GM18951 (cell line): ENCODE measurements around the gene DISC1.
"Not testable (repeated sequence)": the region's sequence is repeated elsewhere in the genome, so short reads cannot be mapped to it uniquely, and the experiment has no call there.

Experiments
- POLR2A ChIP-seq: IDR thresholded peaks from 4 replicates; pipeline ENCODE4 v1.6.1; 2011; ENCODE audit warnings: mild to moderate bottlenecking; ENCODE audit not compliant: insufficient read length, insufficient read depth; ENCODE audit errors: extremely low read depth
- in situ Hi-C: fragments of 300-500 bp; cut with MboI; formaldehyde crosslinking; loops from one replicate; pipeline ENCODE4 v1.12.0; 2022; ENCODE audit warnings: low sequenced_read_pairs, mixed read lengths, inconsistent platforms; ENCODE audit not compliant: unreplicated experiment

Gene DISC1

GRCh38 chr1:231969076-231969475 is 342.5 kb downstream of the DISC1 start:
- in situ Hi-C loops, result no loop called here
- no peak for TF ChIP-seq POLR2A

- in situ Hi-C loops, result not testable (repeated sequence)
Measured at GRCh38 chr1:231969761-231970160, 343.2 kb downstream of the DISC1 start.

DNA sequence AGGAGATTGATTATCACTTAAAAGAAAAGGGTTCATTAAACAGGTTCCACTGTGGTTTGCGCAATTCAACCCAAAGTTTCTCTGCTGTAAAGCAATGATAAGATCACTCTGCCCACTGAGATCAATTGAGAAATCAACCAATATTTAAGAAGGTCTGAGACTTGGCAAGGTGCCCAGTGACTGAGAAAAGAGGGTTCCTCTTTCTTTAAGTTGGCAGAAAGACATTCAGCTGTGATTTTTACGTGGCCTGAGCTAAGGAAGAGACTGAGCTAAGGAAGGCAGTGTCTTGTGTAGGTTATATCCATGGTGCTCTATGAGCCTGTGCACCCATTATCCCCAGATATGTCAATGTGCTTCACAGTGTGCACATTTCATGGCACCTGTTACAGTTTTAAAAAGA is 344.1 kb downstream of the DISC1 start:
- TF ChIP-seq POLR2A, result no peak
- in situ Hi-C loops, result no loop called here

GRCh38 chr1:231971397-231972110 is 345.0 kb downstream of the DISC1 start:
- in situ Hi-C loops, result no loop called here
- TF ChIP-seq POLR2A, result no peak

GRCh38 chr1:231972111-231972445 is 345.5 kb downstream of the DISC1 start:
- in situ Hi-C loops, result no loop called here
- TF ChIP-seq POLR2A, result no peak

DNA sequence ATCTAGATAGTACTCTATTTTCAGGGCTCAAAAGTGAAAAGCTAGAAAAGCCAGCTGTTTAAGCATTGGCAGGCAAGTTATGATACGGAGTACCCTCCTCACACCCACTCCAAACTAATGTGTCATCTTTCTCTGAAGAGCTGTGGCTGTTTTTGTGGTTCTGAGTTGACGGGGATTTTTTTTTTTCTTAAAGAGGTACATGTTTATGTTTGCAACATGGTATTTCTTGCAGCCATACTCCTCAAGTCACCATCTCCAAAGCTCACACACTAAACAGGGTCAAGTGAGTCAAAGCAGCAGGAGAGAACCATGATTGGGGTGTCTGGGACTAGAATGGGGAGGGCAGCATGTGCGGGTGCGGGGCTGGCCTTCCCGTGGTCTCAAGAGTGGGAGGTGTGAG is 347.2 kb downstream of the DISC1 start:
- in situ Hi-C loops, result no loop called here
- no peak for TF ChIP-seq POLR2A

GRCh38 chr1:231976231-231976630 is 349.6 kb downstream of the DISC1 start:
- TF ChIP-seq POLR2A, result no peak

GRCh38 chr1:231981675-231982074 is 355.1 kb downstream of the DISC1 start:
- in situ Hi-C loops, result no loop called here
- TF ChIP-seq POLR2A, result no peak

More at GRCh38 chr1:231976231-231976630, 349.6 kb downstream of the DISC1 start:
- in situ Hi-C loops, result no loop called here

DNA sequence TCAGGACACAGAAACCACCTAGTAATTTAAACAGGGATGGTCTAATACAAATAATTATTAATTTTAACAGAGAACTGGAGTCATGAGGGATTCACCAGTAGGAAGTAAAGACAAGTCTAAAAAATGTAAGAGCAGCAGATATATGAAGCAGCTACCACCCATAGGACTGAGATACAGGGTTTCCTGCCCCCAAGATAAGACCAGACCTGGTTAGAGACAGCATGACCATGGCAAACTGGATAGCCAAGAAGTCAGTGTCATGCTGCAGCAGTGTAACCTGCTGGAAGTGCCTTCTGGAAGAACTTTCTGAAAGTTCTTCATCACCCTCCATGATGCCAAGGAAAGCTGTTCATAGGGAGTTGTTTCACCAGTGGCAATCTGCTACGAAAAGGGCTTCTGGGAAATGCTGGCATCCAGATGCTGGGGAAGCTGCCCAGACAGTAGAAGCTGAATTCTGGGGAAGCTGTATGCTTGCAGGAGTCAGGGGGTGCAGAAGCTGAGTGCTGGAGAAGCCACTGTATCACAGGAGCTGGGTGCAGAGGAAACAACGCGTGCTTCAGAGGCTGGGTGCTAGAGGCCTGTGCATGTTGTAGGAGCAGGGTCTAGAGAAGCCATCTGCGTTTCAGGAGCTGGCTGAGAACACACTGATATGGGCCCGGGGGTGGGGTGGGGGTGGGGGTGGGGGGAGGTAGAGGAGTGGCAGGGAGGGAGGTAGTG is 356.4 kb downstream of the DISC1 start:
- no peak for TF ChIP-seq POLR2A
- in situ Hi-C loops, result no loop called here

DNA sequence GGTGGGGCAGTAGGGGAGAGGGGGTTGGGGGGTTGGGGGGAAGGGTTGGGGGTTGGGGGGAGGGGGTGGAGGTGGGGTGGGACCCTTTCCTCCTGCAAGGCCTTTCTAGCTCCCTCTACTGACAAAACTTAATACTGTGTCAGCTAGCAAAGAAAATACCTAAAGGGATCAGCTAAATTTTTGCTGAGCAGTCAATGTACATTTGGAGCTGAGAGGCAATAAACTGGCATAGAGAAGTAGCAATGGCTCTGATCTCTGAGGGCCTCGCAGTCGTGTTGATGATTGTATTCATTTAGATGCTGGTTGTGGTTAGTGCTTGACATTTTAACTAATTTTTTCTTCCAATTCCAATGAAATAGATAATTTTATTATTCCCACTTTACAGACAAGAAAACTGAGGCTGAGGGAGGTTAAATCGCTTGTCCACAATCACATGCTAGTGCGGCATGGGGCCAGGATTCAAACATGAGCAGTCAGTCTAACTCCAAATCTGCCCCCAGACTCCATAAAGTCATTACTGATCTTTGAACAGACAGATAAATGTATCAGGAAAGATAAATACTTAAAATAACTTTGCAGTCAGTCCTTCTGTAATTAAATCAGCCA is 357.1 kb downstream of the DISC1 start:
- in situ Hi-C loops, result no loop called here
- TF ChIP-seq POLR2A, result no peak

GRCh38 chr1:231985296-231986023 is 358.9 kb downstream of the DISC1 start:
- in situ Hi-C loops, result no loop called here
- TF ChIP-seq POLR2A, result no peak

- in situ Hi-C loops, result no loop called here
Measured at GRCh38 chr1:231986631-231987336, 360.2 kb downstream of the DISC1 start.

GRCh38 chr1:231990388-231990787 is 363.8 kb downstream of the DISC1 start:
- TF ChIP-seq POLR2A, result no peak
- in situ Hi-C loops, result no loop called here

More at GRCh38 chr1:231986631-231987336, 360.2 kb downstream of the DISC1 start:
- TF ChIP-seq POLR2A, result no peak
